ENCODE measurements around the gene ADISSP. TPM values are rescaled to one million over a fixed set of nuclear protein-coding genes. Genes with fewer than 3 reads are reported as not detected.
A peak's percentile ranks its signal among the peaks of the same experiment; 100 is the strongest.

Gene ADISSP
- polyA plus RNA-seq, 12 donors = 10.7 to 23.2 (median 18.9) TPM; not detected in 1

GRCh38 chr20:3783068-3783489 lies 15.5 kb upstream of the ADISSP start:
- no peak for DNase-seq

GRCh38 chr20:3782597-3782996 lies 15.0 kb upstream of the ADISSP start:
- DNase-seq = no peak

GRCh38 chr20:3781153-3781910 lies 13.8 kb upstream of the ADISSP start, which contains the start of gene SPEF1:
SPEF1 (minus strand) TSS chr20:3781448; CDS start chr20:3781287, 161 bp downstream.
- peak; percentile 89 for DNase-seq

- DNase-seq = no peak
Measured at GRCh38 chr20:3778976-3779375, 11.4 kb upstream of the ADISSP start.

- DNase-seq = no peak
Measured at GRCh38 chr20:3777716-3778629, 10.4 kb upstream of the ADISSP start.

GRCh38 chr20:3777381-3777715 lies 9.8 kb upstream of the ADISSP start:
- no peak for DNase-seq

GRCh38 chr20:3775457-3776108 lies 8.0 kb upstream of the ADISSP start:
- no peak for DNase-seq

- no peak for DNase-seq
Measured at GRCh38 chr20:3771552-3772058, 4.1 kb upstream of the ADISSP start.

GRCh38 chr20:3768342-3769130 lies 983 bp upstream of the ADISSP start:
- DNase-seq = peak; percentile 67

GRCh38 chr20:3767110-3767426 lies 485 bp downstream of the ADISSP start:
- DNase-seq = no peak

- DNase-seq = no peak
Measured at GRCh38 chr20:3766422-3767109, 987 bp downstream of the ADISSP start.

- DNase-seq = no peak
Measured at GRCh38 chr20:3765171-3765882, 2.2 kb downstream of the ADISSP start.

- DNase-seq = no peak
Measured at GRCh38 chr20:3764659-3765058, 2.9 kb downstream of the ADISSP start.

GRCh38 chr20:3763671-3764601 lies 3.6 kb downstream of the ADISSP start:
- DNase-seq = no peak

- DNase-seq = no peak
Measured at GRCh38 chr20:3760655-3761348, 6.8 kb downstream of the ADISSP start.

- DNase-seq = no peak
Measured at GRCh38 chr20:3759884-3760283, 7.7 kb downstream of the ADISSP start.

GRCh38 chr20:3759316-3759823 lies 8.2 kb downstream of the ADISSP start:
- no peak for DNase-seq

GRCh38 chr20:3758566-3758965 lies 9.0 kb downstream of the ADISSP start:
- no peak for DNase-seq

Data from muscle of arm (tissue), 12 donors.